Naive thymus-derived CD4-positive, alpha-beta T cell (primary cell): ENCODE data around the gene DOCK2. TPM values are rescaled to one million over a fixed set of nuclear protein-coding genes. Genes with fewer than 3 reads are reported as not detected.

ENCODE experiments used
- ATAC-seq: fragments of 150-1000 bp; cut with Tn5 transposase; 2 replicates; pipeline ENCODE4 v1.10.0; 2021; ENCODE audit warnings: mild to moderate bottlenecking, moderate library complexity
- CTCF ChIA-PET: fragments of 350-600 bp; sonication (Branson Sonifier 250); formaldehyde crosslinking; loops from one replicate; lab custom pipeline; 2021; ENCODE audit warnings: antibody characterized with exemption; lab: Charles Lee
- POLR2A ChIA-PET: fragments of 350-600 bp; sonication (Branson Sonifier 250); formaldehyde crosslinking; loops from one replicate; lab custom pipeline; 2021; ENCODE audit warnings: antibody characterized with exemption, inconsistent platforms; lab: Charles Lee
- DNase-seq, 9 donors: peaks; one replicate each; pipeline versions ENCODE4 v3.0.0 to v3.0.0-alpha.2; 2020 to 2022; ENCODE audit warnings: mixed read lengths in 1 of 9
- H3K27ac ChIP-seq: one replicate; pipeline ENCODE4 v1.7.0; 2013; ENCODE audit warnings: mild to moderate bottlenecking, low read depth, low read length, moderate library complexity
- H3K27me3 ChIP-seq, 2 donors: one replicate each; pipeline ENCODE4 v1.7.0; 2013; ENCODE audit warnings: low read length in 2 of 2, mild to moderate bottlenecking in 2 of 2, moderate library complexity in 2 of 2; ENCODE audit not compliant: control insufficient read depth in 2 of 2, insufficient read depth in 2 of 2
- H3K36me3 ChIP-seq, 3 experiments: 1 replicate in 2 of 3; 2 replicates in 1 of 3; pipeline ENCODE4 v1.7.0; 2013; ENCODE audit warnings: low read length in 3 of 3, mild to moderate bottlenecking in 3 of 3, moderate library complexity in 1 of 3; ENCODE audit not compliant: insufficient read depth in 3 of 3, control insufficient read depth in 2 of 3
- H3K4me1 ChIP-seq, 2 donors: one replicate each; pipeline ENCODE4 v1.7.0; 2013; ENCODE audit warnings: low read length in 2 of 2, mild to moderate bottlenecking in 2 of 2, moderate library complexity in 1 of 2; ENCODE audit not compliant: control insufficient read depth in 2 of 2, insufficient read depth in 2 of 2
- H3K4me3 ChIP-seq: 2 replicates; pipeline ENCODE4 v1.7.0; 2013; ENCODE audit warnings: mild to moderate bottlenecking, low read length
- H3K9me3 ChIP-seq, 3 experiments: 1 replicate in 2 of 3; 2 replicates in 1 of 3; pipeline ENCODE4 v1.7.0; 2013; ENCODE audit warnings: low read length in 3 of 3; ENCODE audit not compliant: control insufficient read depth in 2 of 3
- H3K27ac Mint-ChIP-seq, 9 donors: one replicate each; pipeline ENCODE4 v1.8.0; 2020 to 2022; ENCODE audit warnings: mixed read lengths in 9 of 9, mild to moderate bottlenecking in 8 of 9, moderate library complexity in 5 of 9, inconsistent platforms in 2 of 9
- H3K27me3 Mint-ChIP-seq, 5 donors: one replicate each; pipeline ENCODE4 v1.8.0; 2021 to 2022; ENCODE audit warnings: mixed read lengths in 5 of 5, mild to moderate bottlenecking in 1 of 5
- H3K36me3 Mint-ChIP-seq, 5 donors: one replicate each; pipeline ENCODE4 v1.8.0; 2020 to 2022; ENCODE audit warnings: mixed read lengths in 5 of 5, mild to moderate bottlenecking in 3 of 5, inconsistent platforms in 1 of 5
- H3K4me1 Mint-ChIP-seq, 7 donors: one replicate each; pipeline ENCODE4 v1.8.0; 2020 to 2022; ENCODE audit warnings: mixed read lengths in 7 of 7, mild to moderate bottlenecking in 3 of 7, inconsistent platforms in 1 of 7
- H3K4me3 Mint-ChIP-seq, 10 donors: one replicate each; pipeline ENCODE4 v1.8.0; 2020 to 2022; ENCODE audit warnings: mild to moderate bottlenecking in 10 of 10, mixed read lengths in 10 of 10, moderate library complexity in 6 of 10, inconsistent platforms in 2 of 10
- H3K9me3 Mint-ChIP-seq, 11 donors: one replicate each; pipeline ENCODE4 v1.8.0; 2020 to 2022; ENCODE audit warnings: mixed read lengths in 11 of 11, mild to moderate bottlenecking in 4 of 11, inconsistent platforms in 1 of 11, moderate library complexity in 1 of 11
- intact Hi-C, 2 donors: fragments of 100-400 bp; cut with micrococcal nuclease; formaldehyde crosslinking; loops; one replicate each; pipeline ENCODE4 v1.15.1; 2023
- polyA plus RNA-seq, 2 donors: library from polyadenylated mRNA; unstranded; fragments of 300-500 nt; fragmentation: Illumina TruSeq; gene quantifications; one replicate each; pipeline ENCODE4 v1.2.3, GENCODE V29; 2021
- total RNA-seq, 6 experiments: library from RNA in 5 of 6; stranded (reverse) in 5 of 6; gene quantifications; 1 replicate in 5 of 6; 2 replicates in 1 of 6; pipeline ENCODE4 v1.2.3 and lab custom pipeline; 2021 to 2026

DOCK2 gene
- total and polyA plus RNA-seq, 7 experiments from 2014 or later: 63.7 to 345 (median 202) TPM

- H3K9me3 Mint-ChIP-seq: no peaks in the 10 kb centered on the region
- ATAC-seq (peak; percentile 27), DNase-seq (no peak)
- CTCF ChIA-PET: no interaction called here
- Histone ChIP-seq H3K27me3 (no peaks in the 10 kb centered on the region), H3K4me1 (no peaks in the 10 kb centered on the region), H3K36me3 (peaks cover 14 to 68% (median 20%) of the 10 kb centered on the region in 3 experiments), H3K9me3 (no peaks in the 10 kb centered on the region), H3K27ac (no peak overlapping the region), H3K4me3 (no peak overlapping the region)
- peaks cover 38 to 82% (median 69%) of the 10 kb centered on the region in 5 donors for H3K36me3 Mint-ChIP-seq
- intact Hi-C loops: no loop called here
- POLR2A ChIA-PET: no interaction called here
- H3K4me3 Mint-ChIP-seq: no peak overlapping the region
- no peak overlapping the region for H3K27ac Mint-ChIP-seq
- no peaks in the 10 kb centered on the region for H3K27me3 Mint-ChIP-seq
- peaks cover 0 to 3% (median 0%) of the 10 kb centered on the region in 7 donors for H3K4me1 Mint-ChIP-seq
These were observed 433.7 kb downstream of the DOCK2 start for GRCh38 chr5:170070556-170071412.

- peaks cover 14 to 77% (median 20%) of the 10 kb centered on the region in 3 experiments for H3K36me3 ChIP-seq
- ATAC-seq (no peak), DNase-seq (no peak)
- no peaks in the 10 kb centered on the region for H3K9me3 ChIP-seq
- no peaks in the 10 kb centered on the region for H3K27me3 ChIP-seq
- Mint-ChIP-seq H3K27ac (no peak overlapping the region), H3K27me3 (no peaks in the 10 kb centered on the region), H3K9me3 (no peaks in the 10 kb centered on the region), H3K36me3 (peaks cover 36 to 82% (median 60%) of the 10 kb centered on the region in 5 donors), H3K4me1 (peaks cover 0 to 3% (median 0%) of the 10 kb centered on the region in 7 donors), H3K4me3 (no peak overlapping the region)
- POLR2A ChIA-PET: no interaction called here
- no peak overlapping the region for H3K27ac ChIP-seq
- intact Hi-C loops: no loop called here
- H3K4me1 ChIP-seq: no peaks in the 10 kb centered on the region
- CTCF ChIA-PET: no interaction called here
- no peak overlapping the region for H3K4me3 ChIP-seq
These were observed 434.7 kb downstream of the DOCK2 start for GRCh38 chr5:170071748-170072147.

GRCh38 chr5:170075696-170076095 lies 438.6 kb downstream of the DOCK2 start:
- Histone ChIP-seq H3K4me3 (no peak overlapping the region), H3K4me1 (no peaks in the 10 kb centered on the region), H3K27me3 (no peaks in the 10 kb centered on the region), H3K9me3 (no peaks in the 10 kb centered on the region), H3K36me3 (peaks cover 10 to 77% (median 30%) of the 10 kb centered on the region in 3 experiments), H3K27ac (no peak overlapping the region)
- intact Hi-C loops: no loop called here
- H3K4me3 Mint-ChIP-seq: no peak overlapping the region
- H3K27me3 Mint-ChIP-seq: no peaks in the 10 kb centered on the region
- no peaks in the 10 kb centered on the region for H3K4me1 Mint-ChIP-seq
- ChIA-PET CTCF (interaction anchor here (0.8 kb wide), 1 partner anchor 25 kb away, joined by 3 read pairs; no protein-coding TSS in a partner anchor), POLR2A (no interaction called here)
- peaks cover 15 to 80% (median 47%) of the 10 kb centered on the region in 5 donors for H3K36me3 Mint-ChIP-seq
- no peak overlapping the region for H3K27ac Mint-ChIP-seq
- H3K9me3 Mint-ChIP-seq: no peaks in the 10 kb centered on the region
- ATAC-seq: no peak
- DNase-seq: no peak

GRCh38 chr5:170076211-170076610 lies 439.1 kb downstream of the DOCK2 start:
- Mint-ChIP-seq H3K4me1 (no peaks in the 10 kb centered on the region), H3K9me3 (no peaks in the 10 kb centered on the region), H3K27me3 (no peaks in the 10 kb centered on the region), H3K27ac (no peak overlapping the region), H3K36me3 (peaks cover 12 to 80% (median 42%) of the 10 kb centered on the region in 5 donors), H3K4me3 (no peak overlapping the region)
- ATAC-seq: no peak
- no peak overlapping the region for H3K4me3 ChIP-seq
- H3K4me1 ChIP-seq: no peaks in the 10 kb centered on the region
- no peak overlapping the region for H3K27ac ChIP-seq
- H3K36me3 ChIP-seq: peaks cover 15 to 77% (median 29%) of the 10 kb centered on the region in 3 experiments
- intact Hi-C loops: no loop called here
- POLR2A ChIA-PET: no interaction called here
- no peaks in the 10 kb centered on the region for H3K27me3 ChIP-seq
- H3K9me3 ChIP-seq: no peaks in the 10 kb centered on the region
- no peak for DNase-seq
- CTCF ChIA-PET: interaction anchor here (0.8 kb wide), 1 partner anchor 25 kb away, joined by 3 read pairs; no protein-coding TSS in a partner anchor

GRCh38 chr5:170076739-170077138 lies 439.7 kb downstream of the DOCK2 start:
- intact Hi-C loops: no loop called here
- no peak overlapping the region for H3K4me3 ChIP-seq
- Mint-ChIP-seq H3K4me3 (no peak overlapping the region), H3K27ac (no peak overlapping the region), H3K4me1 (no peaks in the 10 kb centered on the region), H3K9me3 (no peaks in the 10 kb centered on the region), H3K27me3 (no peaks in the 10 kb centered on the region), H3K36me3 (peaks cover 12 to 79% (median 43%) of the 10 kb centered on the region in 5 donors)
- no peak overlapping the region for H3K27ac ChIP-seq
- no peaks in the 10 kb centered on the region for H3K27me3 ChIP-seq
- ATAC-seq: no peak
- DNase-seq: no peak
- ChIA-PET CTCF (no interaction called here), POLR2A (no interaction called here)
- no peaks in the 10 kb centered on the region for H3K4me1 ChIP-seq
- H3K36me3 ChIP-seq: peaks cover 15 to 83% (median 29%) of the 10 kb centered on the region in 3 experiments
- H3K9me3 ChIP-seq: no peaks in the 10 kb centered on the region

- intact Hi-C loops: no loop called here
- Mint-ChIP-seq H3K4me1 (no peaks in the 10 kb centered on the region), H3K9me3 (no peaks in the 10 kb centered on the region), H3K27ac (no peak overlapping the region), H3K36me3 (peaks cover 17 to 87% (median 51%) of the 10 kb centered on the region in 5 donors), H3K4me3 (no peak overlapping the region), H3K27me3 (no peaks in the 10 kb centered on the region)
- Histone ChIP-seq H3K36me3 (peaks cover 18 to 91% (median 29%) of the 10 kb centered on the region in 3 experiments), H3K4me3 (no peak overlapping the region), H3K27ac (no peak overlapping the region), H3K27me3 (no peaks in the 10 kb centered on the region), H3K9me3 (no peaks in the 10 kb centered on the region), H3K4me1 (no peaks in the 10 kb centered on the region)
- ATAC-seq (no peak), DNase-seq (no peak)
- ChIA-PET POLR2A (no interaction called here), CTCF (no interaction called here)
These were observed 440.5 kb downstream of the DOCK2 start for GRCh38 chr5:170077526-170077925.
